Femur (tissue), 1 donor: Measurements from ENCODE around the gene NT5M.

Experiments used
- DNase-seq: peaks from one replicate; pipeline ENCODE4 v3.0.0-alpha.2; 2017

The NT5M gene

GRCh38 chr17:17303847-17304490 lies 796 bp downstream of the NT5M start:
- DNase-seq: no peak

- DNase-seq: no peak
Measured at GRCh38 chr17:17304521-17304985, 1.4 kb downstream of the NT5M start.

- DNase-seq: peak; percentile 50
Measured at GRCh38 chr17:17305281-17305801, 2.2 kb downstream of the NT5M start.

GRCh38 chr17:17309356-17309755 lies 6.2 kb downstream of the NT5M start:
- DNase-seq: no peak

- DNase-seq: no peak
Measured at GRCh38 chr17:17313350-17313991, 10.3 kb downstream of the NT5M start.

- no peak for DNase-seq
Measured at GRCh38 chr17:17314501-17315071, 11.4 kb downstream of the NT5M start.

- no peak for DNase-seq
Measured at GRCh38 chr17:17315142-17315821, 12.1 kb downstream of the NT5M start.

- no peak for DNase-seq
Measured at GRCh38 chr17:17320188-17320910, 17.2 kb downstream of the NT5M start.

- DNase-seq: no peak
Measured at GRCh38 chr17:17320911-17321220, 17.7 kb downstream of the NT5M start.

- DNase-seq: no peak
Measured at GRCh38 chr17:17321356-17322025, 18.3 kb downstream of the NT5M start.

GRCh38 chr17:17322516-17323510 lies 19.6 kb downstream of the NT5M start:
- no peak for DNase-seq

- DNase-seq: no peak
Measured at GRCh38 chr17:17324616-17325015, 21.4 kb downstream of the NT5M start.

GRCh38 chr17:17325228-17325627 lies 22.1 kb downstream of the NT5M start:
- peak; percentile 45 for DNase-seq

- no peak for DNase-seq
Measured at GRCh38 chr17:17325816-17326215, 22.6 kb downstream of the NT5M start.

GRCh38 chr17:17326275-17326875 lies 23.2 kb downstream of the NT5M start:
- DNase-seq: no peak

GRCh38 chr17:17328251-17328650 lies 25.1 kb downstream of the NT5M start:
- DNase-seq: no peak

- DNase-seq: no peak
Measured at GRCh38 chr17:17341452-17341851, 38.3 kb downstream of the NT5M start.

- peak; percentile 14 for DNase-seq
Measured at GRCh38 chr17:17342242-17342945, 39.2 kb downstream of the NT5M start.

GRCh38 chr17:17343160-17343735 lies 40.1 kb downstream of the NT5M start:
- no peak for DNase-seq
